ENCODE results near the gene ATG101.

GRCh38 chr12:52052468-52053186 is 17.2 kb upstream of the ATG101 start:
- TF ChIP-seq POLR2A (IDR thresholded peaks at IDR 0.05) (no peak), POLR2AphosphoS5 (IDR thresholded peaks at IDR 0.05) (peak in 2 of 3 donors; percentile 19 to 78)
- TF ChIP-seq, protein P1, sequence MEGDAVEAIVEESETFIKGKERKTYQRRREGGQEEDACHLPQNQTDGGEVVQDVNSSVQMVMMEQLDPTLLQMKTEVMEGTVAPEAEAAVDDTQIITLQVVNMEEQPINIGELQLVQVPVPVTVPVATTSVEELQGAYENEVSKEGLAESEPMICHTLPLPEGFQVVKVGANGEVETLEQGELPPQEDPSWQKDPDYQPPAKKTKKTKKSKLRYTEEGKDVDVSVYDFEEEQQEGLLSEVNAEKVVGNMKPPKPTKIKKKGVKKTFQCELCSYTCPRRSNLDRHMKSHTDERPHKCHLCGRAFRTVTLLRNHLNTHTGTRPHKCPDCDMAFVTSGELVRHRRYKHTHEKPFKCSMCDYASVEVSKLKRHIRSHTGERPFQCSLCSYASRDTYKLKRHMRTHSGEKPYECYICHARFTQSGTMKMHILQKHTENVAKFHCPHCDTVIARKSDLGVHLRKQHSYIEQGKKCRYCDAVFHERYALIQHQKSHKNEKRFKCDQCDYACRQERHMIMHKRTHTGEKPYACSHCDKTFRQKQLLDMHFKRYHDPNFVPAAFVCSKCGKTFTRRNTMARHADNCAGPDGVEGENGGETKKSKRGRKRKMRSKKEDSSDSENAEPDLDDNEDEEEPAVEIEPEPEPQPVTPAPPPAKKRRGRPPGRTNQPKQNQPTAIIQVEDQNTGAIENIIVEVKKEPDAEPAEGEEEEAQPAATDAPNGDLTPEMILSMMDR (IDR thresholded peaks at IDR 0.05), result no peak
